Neutrophil (primary cell): Measurements from ENCODE around the gene GHITM.

ENCODE experiments used
- H3K27ac ChIP-seq: fragments of 200-600 bp; sonication (generic); 2 replicates; pipeline ENCODE4 v1.5.1; 2016; ENCODE audit warnings: mild to moderate bottlenecking, moderate library complexity
- H3K27me3 ChIP-seq: fragments of 200-600 bp; sonication (generic); 2 replicates; pipeline ENCODE4 v1.6.0; 2016; ENCODE audit warnings: mild to moderate bottlenecking
- H3K36me3 ChIP-seq: fragments of 200-600 bp; sonication (generic); 2 replicates; pipeline ENCODE4 v1.5.1; 2017
- H3K4me1 ChIP-seq, 2 experiments: fragments of 200-600 bp in 1 of 2; sonication (generic) in 1 of 2; 1 replicate in 1 of 2; 2 replicates in 1 of 2; pipeline versions ENCODE4 v1.5.1 to v1.6.1; 2013 to 2016; ENCODE audit warnings: low read depth in 1 of 2, low read length in 1 of 2, mild to moderate bottlenecking in 1 of 2, moderate library complexity in 1 of 2; ENCODE audit not compliant: control insufficient read depth in 1 of 2, insufficient read depth in 1 of 2
- H3K4me3 ChIP-seq, 2 experiments: fragments of 200-600 bp in 1 of 2; sonication (generic) in 1 of 2; 1 replicate in 1 of 2; 2 replicates in 1 of 2; pipeline ENCODE4 v1.5.1; 2013 to 2016; ENCODE audit warnings: low read depth in 1 of 2, low read length in 1 of 2, mild to moderate bottlenecking in 1 of 2, moderate library complexity in 1 of 2
- H3K9me3 ChIP-seq: fragments of 200-600 bp; sonication (generic); 2 replicates; pipeline ENCODE4 v1.5.1; 2016
- TF ChIP-seq, protein P1 (sequence below): fragments of 200-600 bp; sonication (generic); IDR thresholded peaks from 2 replicates; pipeline ENCODE4 v1.5.1; 2016; ENCODE audit warnings: antibody characterized with exemption

Gene GHITM

DNA sequence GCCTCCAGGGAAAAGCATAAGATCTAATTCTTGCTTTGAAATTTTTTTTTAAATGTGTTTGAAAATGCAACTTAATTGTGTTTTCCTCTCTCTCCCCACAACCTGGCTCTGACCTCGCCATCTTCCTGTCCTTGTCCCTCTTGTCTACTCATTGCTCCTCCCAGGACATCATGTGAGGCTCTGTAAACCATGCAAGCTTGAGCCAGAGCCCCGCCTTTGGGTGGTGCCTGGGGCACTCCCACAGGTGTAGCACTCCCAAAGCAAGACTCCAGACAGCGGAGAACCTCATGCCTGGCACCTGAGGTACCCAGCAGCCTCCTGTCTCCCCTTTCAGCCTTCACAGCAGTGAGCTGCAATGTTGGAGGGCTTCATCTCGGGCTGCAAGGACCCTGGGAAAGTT lies 45.2 kb downstream of the GHITM start:
- TF ChIP-seq, protein P1, sequence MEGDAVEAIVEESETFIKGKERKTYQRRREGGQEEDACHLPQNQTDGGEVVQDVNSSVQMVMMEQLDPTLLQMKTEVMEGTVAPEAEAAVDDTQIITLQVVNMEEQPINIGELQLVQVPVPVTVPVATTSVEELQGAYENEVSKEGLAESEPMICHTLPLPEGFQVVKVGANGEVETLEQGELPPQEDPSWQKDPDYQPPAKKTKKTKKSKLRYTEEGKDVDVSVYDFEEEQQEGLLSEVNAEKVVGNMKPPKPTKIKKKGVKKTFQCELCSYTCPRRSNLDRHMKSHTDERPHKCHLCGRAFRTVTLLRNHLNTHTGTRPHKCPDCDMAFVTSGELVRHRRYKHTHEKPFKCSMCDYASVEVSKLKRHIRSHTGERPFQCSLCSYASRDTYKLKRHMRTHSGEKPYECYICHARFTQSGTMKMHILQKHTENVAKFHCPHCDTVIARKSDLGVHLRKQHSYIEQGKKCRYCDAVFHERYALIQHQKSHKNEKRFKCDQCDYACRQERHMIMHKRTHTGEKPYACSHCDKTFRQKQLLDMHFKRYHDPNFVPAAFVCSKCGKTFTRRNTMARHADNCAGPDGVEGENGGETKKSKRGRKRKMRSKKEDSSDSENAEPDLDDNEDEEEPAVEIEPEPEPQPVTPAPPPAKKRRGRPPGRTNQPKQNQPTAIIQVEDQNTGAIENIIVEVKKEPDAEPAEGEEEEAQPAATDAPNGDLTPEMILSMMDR = no peak
- peaks cover 19% of the 10 kb centered on the region for H3K27me3 ChIP-seq
- no peaks in the 10 kb centered on the region for H3K36me3 ChIP-seq
- no peaks in the 10 kb centered on the region for H3K9me3 ChIP-seq
- no peaks in the 10 kb centered on the region for H3K4me1 ChIP-seq
- no peak overlapping the region for H3K4me3 ChIP-seq
- no peak overlapping the region for H3K27ac ChIP-seq

DNA sequence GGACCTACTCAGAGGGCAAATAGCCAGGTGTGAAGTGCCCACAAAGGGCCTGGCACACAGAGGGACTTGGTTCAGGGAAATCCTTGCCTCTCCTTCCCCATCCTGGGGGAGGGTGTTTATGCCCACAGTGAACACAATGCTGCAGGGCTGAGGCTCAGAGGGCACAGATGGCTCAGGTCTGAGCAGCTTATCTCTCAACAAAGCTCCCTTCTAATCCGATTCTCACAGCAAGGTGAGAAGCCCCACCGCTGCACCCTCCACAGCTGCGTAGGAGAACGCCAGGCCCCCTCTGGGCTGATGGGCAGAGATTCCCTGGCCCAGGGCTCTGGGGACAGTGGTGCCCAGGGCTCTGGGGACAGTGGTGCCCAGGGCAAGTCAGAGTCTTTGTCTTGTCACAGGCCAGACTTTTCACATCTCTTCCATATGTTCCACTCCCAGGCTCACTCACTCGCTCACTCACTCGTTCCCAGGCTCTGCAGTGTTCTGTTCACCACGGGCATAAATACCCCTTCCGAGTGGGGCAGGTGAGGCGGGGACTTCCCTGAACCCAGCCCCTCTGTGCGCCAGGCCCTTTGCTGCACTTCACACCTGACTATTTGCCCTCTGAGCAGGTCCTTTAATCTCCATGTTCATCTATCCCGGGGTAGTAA lies 46.3 kb downstream of the GHITM start:
- Histone ChIP-seq H3K27ac (no peak overlapping the region), H3K27me3 (peaks cover 27% of the 10 kb centered on the region), H3K4me3 (no peak overlapping the region), H3K9me3 (no peaks in the 10 kb centered on the region), H3K36me3 (no peaks in the 10 kb centered on the region), H3K4me1 (no peaks in the 10 kb centered on the region)
- TF ChIP-seq, protein P1 = no peak

DNA sequence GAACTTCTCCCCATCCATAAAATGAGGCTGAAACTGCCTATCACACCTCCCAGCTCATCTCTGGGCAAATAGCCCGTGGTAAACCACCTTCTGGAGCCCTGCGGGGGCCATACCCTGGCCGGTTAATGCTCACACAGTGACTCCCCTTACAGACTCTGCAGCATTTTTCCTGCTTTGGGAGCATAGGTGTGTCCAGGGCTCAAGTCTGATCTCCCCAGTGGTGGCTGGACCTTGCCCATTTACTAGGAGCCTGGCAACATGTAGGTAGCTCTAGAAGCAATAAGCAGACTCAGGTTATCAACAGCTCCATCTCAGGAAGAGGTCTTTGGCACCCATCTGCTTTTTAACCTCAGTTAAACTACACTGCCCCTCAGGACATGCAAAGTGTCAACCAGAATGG lies 49.5 kb downstream of the GHITM start:
- TF ChIP-seq, protein P1 = no peak
- Histone ChIP-seq H3K9me3 (no peaks in the 10 kb centered on the region), H3K27me3 (peaks cover 59% of the 10 kb centered on the region), H3K4me1 (no peaks in the 10 kb centered on the region), H3K36me3 (no peaks in the 10 kb centered on the region), H3K4me3 (no peak overlapping the region), H3K27ac (no peak overlapping the region)

DNA sequence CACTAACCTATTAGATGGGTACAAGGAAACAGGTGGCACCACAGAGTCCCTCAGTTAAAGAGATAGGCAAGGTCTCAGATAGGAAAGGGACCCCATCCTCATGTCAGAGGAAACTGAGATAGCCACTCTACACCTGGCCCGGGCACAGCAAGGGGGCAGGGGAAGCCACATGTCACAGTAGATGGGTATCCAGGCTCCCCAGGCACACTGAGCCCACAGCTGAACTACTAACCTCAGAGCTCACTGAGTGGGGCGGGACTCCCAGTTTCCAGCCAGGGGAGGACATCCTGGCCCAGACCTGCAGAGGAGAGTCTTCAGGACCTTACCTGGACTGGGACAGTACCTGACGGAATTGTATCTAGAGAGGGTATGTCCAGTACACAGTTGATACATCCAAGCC lies 51.3 kb downstream of the GHITM start:
- H3K9me3 ChIP-seq = no peaks in the 10 kb centered on the region
- no peaks in the 10 kb centered on the region for H3K36me3 ChIP-seq
- no peak overlapping the region for H3K27ac ChIP-seq
- TF ChIP-seq, protein P1 = no peak
- H3K4me1 ChIP-seq = peaks cover 0 to 9% of the 10 kb centered on the region in 2 experiments
- H3K27me3 ChIP-seq = peaks cover 77% of the 10 kb centered on the region
- no peak overlapping the region for H3K4me3 ChIP-seq

DNA sequence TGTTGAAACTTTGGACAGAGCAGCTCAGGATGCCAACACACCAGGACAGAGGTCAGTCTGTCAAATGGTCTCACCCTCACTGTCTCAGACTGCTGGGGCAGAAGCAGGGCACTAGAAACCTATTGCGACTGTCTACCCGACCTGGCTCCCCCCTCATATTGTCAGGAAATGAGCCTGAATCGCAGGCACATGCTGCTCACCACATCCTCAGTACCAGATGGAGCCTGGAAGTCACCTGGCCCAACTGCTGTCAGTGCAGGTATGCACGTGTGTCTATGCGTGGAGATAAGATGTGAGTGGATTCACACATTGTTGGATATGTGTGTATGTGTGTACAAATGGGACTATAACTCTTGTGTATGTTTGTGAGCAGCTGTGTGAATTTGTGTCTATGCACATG lies 51.8 kb downstream of the GHITM start:
- TF ChIP-seq, protein P1 = no peak
- peaks cover 0 to 9% of the 10 kb centered on the region in 2 experiments for H3K4me1 ChIP-seq
- no peak overlapping the region for H3K4me3 ChIP-seq
- H3K36me3 ChIP-seq = no peaks in the 10 kb centered on the region
- H3K27me3 ChIP-seq = peaks cover 82% of the 10 kb centered on the region
- H3K27ac ChIP-seq = no peak overlapping the region
- H3K9me3 ChIP-seq = no peaks in the 10 kb centered on the region
